HG03520 (cell line): ENCODE measurements around the gene LRIG1.
"Not testable (repeated sequence)": the region's sequence is repeated elsewhere in the genome, so short reads cannot be mapped to it uniquely, and the experiment has no call there.

Experiments used
- ATAC-seq: cut with Tn5 transposase; IDR thresholded peaks from one replicate; pipeline ENCODE4 v1.9.1; 2021; ENCODE audit warnings: mild to moderate bottlenecking, moderate library complexity; ENCODE audit not compliant: unreplicated experiment

The LRIG1 gene

DNA sequence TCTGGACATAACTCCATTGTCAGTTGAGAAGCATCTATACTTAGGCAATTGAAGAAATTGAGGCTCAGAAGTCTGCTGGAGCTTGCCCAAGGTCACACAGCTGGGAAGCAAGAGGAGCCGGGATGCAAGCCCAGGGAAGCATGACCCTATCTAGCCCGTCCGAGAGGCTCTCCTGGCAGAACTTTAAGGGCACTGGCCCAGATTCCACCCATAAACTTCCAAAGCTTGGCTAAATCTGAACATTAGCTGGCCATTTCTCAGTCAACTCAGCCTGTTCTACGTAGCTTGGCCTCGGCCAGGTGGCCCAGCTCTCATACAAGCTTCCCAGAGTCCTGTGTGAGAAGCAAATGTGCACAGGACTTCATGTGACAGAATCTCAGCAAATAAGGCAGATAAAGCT lies 75.8 kb downstream of the LRIG1 start:
- no peak for ATAC-seq

DNA sequence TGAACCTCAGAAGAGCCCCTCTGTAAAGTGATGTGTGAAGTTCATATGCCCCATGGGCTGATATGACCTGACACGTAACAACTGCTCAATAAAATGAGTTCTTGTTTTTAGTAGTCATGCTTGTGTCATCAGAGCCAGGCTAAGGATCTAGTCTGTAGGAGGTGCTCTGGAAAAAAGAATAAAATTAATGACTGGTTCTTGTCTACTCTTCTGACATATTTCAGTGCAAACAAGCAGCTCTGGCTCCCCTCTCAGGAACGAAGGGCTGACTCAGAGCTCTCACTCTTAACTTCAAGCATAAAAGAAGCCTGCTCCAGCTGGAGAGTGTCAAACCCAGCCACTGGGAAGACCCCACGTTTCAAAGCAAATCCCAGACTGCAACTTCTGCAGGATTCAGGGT lies 77.0 kb downstream of the LRIG1 start:
- no peak for ATAC-seq

DNA sequence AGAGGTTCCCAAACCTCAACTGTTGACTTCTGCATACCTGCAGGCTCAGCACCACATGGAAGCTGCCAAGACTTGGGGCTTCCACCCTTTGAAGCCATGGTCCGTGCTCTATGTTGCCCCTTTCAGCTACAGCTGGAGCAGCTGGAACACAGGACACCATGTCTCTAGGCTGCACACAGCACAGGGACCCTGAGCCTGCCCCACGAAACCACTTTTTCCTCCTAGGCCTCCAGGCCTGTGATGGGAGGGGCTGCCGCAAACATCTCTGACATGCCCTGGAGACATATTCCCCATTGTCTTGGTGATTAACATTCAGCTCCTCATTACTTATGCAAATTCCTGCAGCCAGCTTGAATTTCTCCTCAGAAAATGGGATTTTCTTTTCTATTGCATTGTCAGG lies 78.9 kb downstream of the LRIG1 start:
- not testable (repeated sequence) for ATAC-seq

DNA sequence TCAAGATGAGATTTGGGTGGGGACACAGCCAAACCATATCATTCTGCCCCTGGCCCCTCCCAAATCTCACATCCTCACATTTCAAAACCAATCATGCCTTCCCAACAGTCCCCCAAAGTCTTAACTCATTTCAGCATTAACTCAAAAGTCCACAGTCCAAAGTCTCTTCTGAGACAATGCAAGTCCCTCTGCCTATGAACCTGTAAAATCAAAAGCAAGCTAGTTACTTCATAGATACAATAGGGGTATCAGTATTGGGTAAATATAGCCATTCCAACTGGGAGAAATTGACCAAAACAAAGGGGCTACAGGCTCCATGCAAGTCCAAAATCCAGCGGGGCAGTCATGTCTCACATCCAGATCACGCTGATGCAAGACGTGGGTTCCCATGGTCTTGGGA lies 79.7 kb downstream of the LRIG1 start:
- not testable (repeated sequence) for ATAC-seq

DNA sequence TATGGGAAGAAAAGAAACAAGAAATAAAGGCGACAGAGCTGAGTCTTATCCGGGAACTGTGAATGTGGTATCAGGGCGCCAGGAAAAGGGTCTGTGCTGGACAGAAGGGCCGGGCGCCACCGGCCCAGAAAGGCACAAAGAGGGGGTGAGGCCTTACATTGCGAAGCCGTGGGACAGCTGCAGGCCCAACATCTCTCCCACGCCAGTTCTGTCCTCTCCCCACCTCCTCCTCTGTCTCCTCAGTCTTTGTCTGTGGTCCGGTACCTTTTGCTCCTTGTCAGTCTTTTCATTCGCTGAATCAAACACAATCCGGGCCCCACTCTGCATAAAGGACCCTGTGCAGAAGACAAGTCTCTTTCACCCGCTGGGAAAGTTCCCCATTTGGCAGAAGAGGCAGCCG lies 81.8 kb downstream of the LRIG1 start:
- ATAC-seq: no peak

DNA sequence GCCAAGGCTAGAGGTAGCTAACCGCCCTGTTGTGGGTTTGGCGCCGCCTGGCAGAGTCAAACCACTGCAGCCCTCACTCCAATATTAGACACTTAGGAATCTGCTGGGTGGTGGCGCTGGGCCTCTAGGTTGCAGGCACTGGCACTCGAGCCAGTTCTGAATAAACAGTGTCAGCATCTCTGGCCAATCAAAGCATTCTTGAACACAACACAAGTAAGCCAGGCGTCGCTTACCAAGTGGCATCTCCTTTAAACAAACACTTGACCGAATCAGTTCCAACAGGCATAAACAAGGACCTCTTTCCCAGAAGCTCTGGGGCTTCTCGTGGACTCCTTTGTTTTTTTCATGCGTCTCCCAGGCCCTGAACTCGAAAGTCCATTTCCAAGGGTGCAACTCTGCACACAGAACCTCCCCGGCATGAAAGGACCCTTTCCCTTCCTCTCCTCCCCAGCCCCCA lies 82.3 kb downstream of the LRIG1 start:
- no peak for ATAC-seq

DNA sequence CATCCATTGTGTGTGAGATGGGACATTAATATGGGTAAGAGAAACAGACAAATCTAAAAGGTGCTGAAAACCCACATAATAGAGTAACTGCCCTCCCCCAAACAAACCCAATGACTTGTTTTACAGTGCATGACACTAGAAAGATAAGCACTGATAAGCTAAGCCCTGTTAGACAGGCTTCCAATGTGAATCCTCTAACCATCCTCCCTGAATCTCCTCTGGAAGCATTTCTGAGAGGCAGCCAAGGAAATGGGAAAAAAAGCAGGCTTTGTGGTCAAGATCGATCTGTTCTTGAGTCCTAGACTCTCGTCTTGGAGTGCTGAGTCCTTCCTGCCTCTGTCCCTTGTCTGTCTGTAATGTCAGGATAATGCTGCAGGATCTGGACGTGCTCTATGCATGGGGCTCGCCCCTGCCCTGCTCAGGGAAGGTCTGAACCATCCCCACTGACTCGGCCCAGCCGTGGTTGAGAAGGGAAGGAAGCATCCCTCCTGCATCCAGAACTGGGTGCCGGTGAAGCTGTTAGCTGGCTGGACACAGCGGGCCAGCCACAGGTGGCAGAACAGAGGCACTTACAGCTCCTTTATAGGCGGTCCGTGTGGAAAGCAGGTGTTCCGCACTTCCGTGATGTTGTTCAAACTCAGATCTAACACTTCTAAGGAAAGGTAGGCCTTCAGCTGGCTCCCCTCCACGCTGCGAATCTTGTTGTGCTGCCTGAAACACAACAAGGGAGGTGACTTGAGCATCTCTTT lies 84.1 kb downstream of the LRIG1 start:
- no peak for ATAC-seq

DNA sequence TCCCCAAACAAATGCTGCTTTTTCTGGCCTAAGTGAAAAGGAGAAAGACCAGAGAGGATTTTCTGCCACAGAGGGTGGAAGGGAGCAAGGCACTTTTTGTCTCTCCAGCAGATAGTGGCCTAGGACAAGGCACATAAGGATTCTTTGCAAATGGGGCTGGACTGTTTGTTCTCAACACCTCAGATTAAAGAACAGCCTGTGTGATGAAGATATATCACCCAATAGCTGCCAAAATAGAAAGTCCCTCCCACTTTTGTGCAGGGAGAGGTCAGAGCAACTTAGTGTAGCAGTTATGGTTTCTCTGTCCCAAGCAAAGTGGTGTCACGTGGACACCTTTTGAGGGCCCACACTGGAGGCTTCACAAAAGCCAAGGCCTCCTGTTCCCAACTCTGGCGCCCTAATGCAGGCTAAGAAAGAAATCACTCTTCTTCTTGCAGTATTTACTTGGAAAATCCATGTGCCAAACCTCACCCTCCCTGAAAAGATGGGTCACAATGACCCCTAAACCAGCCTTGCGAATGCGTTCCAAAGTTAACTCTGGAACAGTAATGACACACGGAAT lies 84.9 kb downstream of the LRIG1 start:
- no peak for ATAC-seq

DNA sequence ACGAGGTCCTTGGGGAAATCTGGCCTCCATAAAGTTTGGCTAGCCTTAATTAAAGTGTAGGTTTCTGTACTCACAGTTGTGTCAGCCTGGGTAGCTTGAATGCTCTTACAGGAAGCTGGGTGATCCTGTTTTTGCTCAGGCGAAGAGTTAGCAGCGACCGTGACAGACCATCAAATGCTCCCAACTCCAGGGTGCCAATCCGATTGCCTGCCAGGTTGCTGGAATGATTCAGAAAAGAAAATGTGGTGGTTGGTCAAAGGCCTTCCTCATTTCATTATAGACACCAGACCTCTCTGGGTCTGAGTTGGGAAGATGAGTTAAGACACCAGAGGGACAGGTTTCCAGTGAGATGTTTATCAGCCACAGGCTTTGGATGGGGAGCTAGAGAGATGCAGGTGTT lies 86.0 kb downstream of the LRIG1 start:
- ATAC-seq: no peak

DNA sequence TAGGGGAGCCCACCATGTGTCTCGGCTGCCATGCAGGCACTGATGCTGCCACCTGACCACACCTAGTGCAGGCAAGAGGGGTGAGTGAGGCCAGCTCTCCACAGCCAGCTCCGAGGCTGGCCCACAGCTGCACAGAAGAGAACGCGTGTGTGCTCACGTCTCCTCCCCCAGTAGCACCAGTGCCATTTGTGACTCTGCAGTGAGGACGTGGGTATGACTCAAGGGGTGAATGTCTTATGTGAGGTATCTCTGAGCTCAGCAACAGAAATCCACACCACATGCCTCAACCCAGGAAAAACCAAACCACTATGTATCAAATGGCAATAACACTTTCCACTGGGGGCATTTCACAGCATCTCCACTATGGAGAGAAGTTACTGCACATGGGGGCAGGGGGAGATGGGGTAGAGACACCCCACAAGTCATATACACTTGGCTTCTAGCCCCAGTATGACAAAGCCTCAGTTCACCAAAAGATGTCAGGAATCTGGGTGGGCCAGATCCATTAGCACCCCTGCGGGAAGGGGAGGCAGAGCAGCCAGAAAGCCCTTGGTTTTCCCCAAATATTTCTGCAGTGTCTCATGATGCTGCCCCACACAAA lies 87.6 kb downstream of the LRIG1 start:
- ATAC-seq: no peak

DNA sequence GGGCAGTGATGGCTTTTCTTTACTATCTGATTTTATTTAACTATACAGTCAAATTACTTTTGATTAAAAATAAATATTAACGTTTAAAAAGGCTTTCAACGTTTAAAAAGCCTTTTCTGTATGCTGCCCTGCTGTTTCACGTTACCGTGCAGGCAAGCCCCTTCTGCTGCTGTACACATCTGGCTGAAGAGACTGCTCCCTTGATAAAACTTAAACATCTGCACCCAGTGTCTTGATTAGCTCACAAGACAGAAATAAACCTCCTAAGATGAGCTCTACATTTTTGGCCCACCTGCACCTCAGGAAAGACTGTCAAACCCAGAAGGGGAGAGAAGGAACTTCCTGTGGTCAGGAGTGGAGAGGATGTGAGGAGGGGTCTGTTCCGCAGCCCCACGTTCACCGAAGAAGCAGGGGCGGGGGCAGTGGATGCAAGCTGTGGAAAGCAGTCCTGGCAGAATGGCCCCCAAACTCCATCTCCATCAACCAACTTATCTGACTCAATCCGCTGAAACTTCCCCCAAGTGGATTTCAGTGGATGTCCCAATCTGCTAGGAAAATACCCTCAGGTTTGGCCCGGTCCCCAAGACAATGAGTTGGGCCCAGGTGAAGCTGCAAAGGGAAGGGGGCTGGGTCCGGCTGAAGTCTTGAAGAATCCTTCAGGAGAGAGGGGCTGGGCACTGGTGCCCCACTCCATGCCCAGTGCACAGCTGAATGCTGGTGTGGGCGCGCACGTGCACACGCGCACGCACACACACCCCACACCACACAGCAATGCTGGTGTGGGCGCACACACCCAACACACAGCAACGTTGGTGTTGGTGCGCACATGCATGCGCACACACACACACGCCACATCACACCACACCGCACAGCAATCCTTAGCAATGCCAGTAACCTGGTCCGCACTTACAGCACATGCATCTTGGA lies 88.6 kb downstream of the LRIG1 start:
- no peak for ATAC-seq

DNA sequence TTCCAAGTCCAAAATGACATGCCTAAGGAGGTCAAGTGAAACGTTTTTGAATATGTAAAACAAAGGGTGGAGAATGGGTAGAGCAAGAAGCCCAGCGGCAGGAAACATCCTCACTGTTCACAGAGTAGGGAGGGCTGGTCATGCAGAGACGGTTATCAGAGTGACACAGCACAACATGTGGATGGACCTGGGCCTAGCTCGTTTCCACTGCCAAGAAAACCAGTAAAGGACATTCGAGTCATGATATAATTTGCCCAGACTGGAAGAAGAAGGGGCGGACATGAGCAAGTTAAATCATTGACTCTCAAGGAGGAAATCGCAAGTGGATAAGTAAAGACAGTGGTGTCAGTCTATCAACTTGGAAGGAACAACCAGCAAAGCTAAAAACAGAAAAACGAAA lies 89.3 kb downstream of the LRIG1 start:
- no peak for ATAC-seq

DNA sequence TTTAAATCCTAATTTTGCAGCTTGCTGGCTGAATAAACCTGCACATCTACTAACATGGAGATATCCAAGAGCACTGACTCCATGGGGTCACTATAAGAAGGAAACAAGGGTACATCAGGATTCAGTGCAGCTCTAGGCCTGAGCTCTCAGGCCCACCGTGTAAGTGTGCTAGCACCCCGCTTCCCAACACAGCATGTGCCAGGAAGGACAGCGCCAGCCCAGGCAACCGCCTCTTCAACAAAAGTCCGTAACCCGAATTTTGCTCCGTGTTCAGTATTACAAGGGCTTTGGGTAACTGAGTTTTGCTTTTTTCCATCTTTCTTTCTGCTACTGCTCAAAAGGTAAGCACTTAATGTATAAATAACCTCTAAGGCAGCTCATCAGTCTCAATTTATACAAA lies 89.8 kb downstream of the LRIG1 start:
- ATAC-seq: no peak

DNA sequence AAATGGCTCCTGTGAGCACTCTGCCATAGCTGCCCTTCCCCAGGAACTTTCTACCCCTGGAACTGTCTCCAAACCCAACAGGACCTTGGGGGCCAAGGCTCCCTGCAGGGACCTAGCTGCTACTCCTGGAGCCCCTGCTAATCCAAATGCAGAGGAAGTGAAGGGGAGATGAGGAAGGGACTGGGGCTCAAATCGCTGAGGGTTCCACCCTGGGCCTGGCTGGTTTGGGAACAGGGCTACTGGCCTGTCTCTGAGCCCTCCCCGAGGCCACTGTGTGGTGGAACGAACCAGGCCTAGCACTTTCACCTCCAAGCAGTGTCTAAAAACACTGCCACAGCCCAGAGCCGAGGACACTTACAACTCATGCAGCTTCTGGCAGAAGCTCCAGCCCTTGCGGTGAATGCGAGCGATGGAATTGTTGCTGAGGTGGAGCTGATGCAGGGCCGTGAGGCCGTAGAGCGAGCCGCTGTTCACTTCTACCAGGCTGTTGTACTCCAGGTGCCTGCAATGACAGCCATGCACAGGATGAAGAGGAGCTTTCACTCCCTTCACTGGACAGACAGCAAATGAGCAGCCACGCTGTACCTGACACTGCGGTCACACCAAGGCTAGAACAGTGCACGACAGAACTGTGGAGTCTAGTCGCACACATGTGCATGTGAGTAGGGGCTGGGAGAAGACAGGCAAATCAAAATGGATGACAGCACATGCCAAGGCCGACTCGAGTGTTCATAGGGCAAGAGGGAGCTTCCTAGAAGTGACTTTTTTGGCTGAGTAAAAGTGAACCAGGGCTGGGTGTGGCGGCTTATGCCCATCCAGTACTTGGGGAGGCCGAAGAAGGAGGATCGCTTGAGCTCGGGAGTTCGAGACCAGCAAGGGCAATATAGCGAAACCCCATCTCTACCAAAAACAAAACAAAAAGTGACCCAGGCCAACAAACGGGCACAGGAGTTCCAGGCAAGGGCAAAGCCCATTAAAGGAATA lies 90.8 kb downstream of the LRIG1 start:
- no peak for ATAC-seq

DNA sequence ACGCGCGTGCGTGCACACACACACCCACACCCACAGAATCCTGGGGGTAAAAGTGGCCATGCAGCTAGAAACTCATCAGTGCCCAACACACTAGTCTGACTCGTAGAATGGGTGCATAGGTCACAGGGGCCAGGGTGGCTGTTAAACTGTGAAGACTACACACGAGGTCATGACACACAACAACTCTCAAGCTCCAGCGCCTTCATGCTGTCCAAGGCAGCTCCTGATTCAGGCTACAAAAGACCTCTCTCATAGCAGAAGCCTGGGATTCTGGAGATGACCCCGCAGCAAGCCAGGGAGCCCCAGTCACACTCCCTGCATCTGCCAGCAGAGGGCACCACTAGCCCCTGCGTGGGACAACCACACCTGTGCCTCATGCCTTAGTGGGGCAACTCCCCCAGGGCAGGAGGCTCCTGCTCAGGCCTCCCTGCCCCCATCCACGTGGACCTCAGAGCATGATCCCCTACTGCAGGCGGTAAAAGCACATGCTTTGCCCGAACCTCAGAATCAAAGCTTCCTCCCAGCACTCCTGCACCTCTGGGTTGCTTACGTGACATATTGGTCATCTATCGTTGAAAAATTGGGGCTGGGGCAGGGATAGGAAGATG lies 93.1 kb downstream of the LRIG1 start:
- ATAC-seq: no peak

DNA sequence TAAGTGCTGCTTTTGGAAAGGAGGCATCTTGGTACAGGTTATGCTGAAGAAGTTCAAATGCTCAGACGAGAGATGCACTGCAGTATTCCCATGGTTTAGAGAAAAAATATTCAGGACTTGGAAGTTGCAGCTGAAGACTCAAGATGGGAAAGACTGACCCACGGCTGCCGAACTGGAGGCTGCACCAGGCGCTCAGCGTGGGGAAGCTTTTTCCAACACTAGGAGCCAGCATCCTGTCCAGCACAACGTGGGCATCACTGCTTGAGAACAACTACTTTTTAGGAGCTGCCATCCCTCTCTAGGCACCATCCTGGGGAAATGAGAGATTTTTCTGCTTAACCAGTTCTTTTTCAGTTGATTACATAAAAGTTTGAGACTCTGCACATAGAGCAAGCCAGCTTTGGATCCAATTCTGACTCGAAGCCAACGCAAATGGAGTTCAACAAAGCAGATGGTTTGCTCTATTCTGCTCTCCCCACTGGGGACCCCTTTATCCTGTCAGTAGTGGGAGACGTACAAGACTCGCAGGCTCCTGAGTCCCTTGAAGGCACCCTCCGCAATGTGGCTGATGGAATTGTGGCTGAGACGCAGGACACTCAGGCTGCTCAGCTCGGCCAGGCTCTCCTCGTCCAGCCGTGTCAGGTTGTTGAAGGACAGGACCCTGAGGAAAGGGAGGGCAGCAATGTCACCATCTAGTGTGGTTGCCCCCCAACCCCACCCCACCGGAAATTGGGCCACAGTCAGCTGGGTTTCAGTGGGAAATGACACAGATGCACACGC lies 93.8 kb downstream of the LRIG1 start:
- ATAC-seq: no peak

DNA sequence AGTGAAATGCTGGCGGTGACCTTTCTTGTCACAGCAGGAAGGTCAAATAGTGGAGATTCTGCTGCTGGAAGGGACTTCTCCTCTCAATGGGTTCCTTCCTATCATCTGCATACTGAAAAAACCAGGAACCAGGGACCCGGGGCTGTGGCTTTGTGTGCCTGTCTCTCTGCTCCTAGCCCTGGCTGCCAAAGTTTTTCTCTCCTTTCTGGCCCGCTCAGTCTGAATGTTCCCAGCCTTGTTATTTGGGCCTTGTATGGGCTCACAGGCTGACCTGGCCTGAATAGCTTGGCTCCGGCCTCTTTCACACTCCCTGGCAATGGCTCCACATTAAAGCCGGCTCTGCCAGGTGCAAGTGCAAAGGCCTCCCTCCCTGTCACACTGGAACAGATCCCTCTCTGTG lies 94.7 kb downstream of the LRIG1 start:
- no peak for ATAC-seq

DNA sequence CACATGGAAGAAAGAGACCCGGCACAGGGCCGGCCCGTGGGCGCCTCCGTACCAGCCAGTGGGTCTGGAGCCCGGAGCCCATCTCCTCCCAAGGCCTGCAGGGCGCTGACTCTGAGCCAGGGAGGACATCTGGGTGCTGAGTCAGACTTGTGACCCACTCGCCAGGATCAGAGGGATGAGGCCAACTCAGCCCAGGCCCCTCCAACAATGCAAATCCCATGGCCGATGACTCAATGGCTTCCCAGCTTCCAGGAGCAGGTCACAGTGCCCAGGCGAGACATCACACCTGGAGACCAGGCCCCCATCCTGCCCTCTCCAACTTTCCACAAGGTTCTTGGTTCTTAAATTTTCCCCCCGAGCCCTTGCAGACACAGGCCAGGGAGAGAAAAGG lies 95.1 kb downstream of the LRIG1 start:
- ATAC-seq: no peak
